GM19193 (cell line): Measurements from ENCODE around the gene CNP.

Experiments
- POLR2A ChIP-seq: IDR thresholded peaks from 4 replicates; pipeline ENCODE4 v1.6.1; 2011; ENCODE audit not compliant: insufficient read depth, insufficient read length; ENCODE audit errors: extremely low read depth

Gene CNP

GRCh38 chr17:42025936-42026335, 59.3 kb downstream of the CNP start:
- no peak for TF ChIP-seq POLR2A

GRCh38 chr17:42026857-42027589, 60.4 kb downstream of the CNP start:
- TF ChIP-seq POLR2A: no peak
